MM.1S (cell line): Measurements from ENCODE around the gene CFAP46.

ENCODE experiments used
- CTCF ChIP-seq: fragments of 300-600 bp; sonication (generic); IDR thresholded peaks from 2 replicates; pipeline ENCODE4 v1.5.1; 2016; ENCODE audit warnings: antibody characterized with exemption, low read length, mixed read lengths
- EZH2 ChIP-seq: fragments of 300-600 bp; sonication (generic); optimal IDR thresholded peaks from 2 replicates; pipeline ENCODE3; 2017; ENCODE audit warnings: low read depth, mild to moderate bottlenecking, antibody characterized with exemption, low read length, mixed read lengths

- TF ChIP-seq CTCF: no peak
- no peak for TF ChIP-seq EZH2
These were observed 132.1 kb downstream of the CFAP46 start for GRCh38 chr10:132810141-132810806.
